ENCODE results near the gene C9orf50.
"Not testable (repeated sequence)": the region's sequence is repeated elsewhere in the genome, so short reads cannot be mapped to it uniquely, and the experiment has no call there.

The C9orf50 gene

DNA sequence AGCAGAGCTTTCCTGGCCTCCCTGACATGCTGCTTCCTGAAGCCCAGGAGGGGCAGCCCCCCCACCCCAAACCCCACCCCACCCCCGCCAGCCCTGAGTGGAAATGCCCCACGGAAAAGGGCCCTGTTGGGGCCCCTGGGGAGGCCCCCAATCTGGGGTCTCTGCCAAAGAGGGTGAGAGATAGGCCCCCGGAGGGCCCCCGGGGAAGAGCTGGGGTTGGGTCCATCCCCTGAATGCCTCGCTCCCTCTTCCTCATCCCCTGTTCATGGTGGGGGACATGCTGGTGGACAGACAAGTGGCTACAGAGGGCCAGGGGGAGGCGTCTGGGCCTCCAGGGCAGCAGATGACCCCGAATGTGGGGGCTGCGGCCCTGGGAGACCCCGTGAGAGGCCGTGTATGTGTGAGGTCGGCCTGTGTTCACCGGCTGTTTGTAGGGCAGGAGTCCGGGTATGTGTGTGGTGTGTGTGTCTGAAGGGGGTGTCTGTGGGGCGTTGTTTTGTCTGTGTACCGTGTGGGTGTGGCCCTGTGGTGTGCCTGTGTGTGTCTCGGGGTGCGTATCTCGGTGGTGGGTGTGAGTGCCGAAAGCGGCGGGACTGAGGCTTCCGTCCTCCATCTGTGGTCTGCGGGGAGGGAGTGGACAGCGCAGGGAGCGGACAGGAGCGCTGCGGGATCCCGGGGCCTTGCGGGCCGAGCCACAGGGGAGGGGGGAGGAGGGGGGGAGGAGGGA is 11.3 kb downstream of the C9orf50 start:
- no peak for FAIRE-seq

GRCh38 chr9:129608561-129609481 is 12.1 kb downstream of the C9orf50 start:
- FAIRE-seq: no peak

DNA sequence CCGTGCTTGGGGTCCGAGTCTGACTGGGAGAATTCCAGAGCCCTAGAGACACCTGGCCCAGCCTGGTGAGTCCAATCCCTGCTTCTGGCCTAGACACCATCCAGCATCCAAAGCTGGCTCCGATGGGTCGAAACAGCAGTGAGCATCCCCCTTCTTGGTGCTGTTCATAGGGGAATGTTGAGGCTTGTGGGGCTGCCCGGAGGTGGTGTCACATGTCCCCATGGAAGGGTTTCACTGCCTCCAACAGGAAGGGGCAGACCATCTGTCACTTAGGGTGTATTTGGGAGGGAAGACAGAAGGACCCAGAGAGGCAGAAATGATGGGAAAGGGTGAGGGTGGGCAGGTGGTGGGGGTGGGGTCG is 13.9 kb downstream of the C9orf50 start:
- FAIRE-seq: no peak

DNA sequence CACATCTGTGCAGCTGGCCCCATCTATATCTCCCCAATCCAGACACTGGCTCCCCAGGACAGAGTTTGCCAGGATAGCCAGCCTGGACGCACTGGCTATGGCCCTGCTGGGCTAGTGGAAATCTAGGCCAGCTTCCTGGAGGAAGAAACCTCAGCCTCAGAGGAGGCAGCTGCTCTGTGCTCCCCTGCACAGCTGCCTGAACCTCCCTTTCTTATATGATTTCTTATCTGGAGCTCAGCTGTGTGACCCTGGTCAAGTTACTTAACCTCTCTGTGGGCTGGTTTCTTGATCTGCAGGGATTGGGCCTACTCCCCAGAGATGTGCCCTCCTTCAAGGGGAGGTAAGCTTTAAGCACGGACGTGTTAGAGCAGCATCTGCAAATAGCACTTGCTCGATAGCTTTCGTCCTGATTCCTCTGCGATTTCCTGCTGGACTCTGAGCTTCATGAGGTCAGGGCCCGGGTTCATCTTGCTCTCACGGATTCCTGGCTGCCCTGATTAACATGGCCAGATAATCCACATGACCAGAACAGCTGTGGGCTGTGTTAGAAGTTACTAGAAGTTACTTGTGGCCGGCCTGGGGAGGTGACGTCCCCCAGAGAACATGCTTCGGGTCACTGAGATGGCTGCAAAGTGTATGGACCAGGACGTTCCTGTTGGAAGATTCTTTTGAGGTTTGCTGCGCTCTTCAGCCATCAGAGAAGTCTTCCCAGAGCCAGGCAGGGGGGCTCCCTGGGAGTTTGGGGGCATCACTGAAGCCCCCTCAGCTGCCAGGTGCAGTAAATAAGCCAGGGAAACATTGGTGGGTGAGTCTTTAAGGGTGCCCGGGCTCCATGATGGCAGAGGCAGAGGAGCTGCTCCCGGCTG is 14.5 kb downstream of the C9orf50 start:
- FAIRE-seq: no peak

- FAIRE-seq: no peak
Measured at GRCh38 chr9:129604766-129605163, 16.1 kb downstream of the C9orf50 start.

DNA sequence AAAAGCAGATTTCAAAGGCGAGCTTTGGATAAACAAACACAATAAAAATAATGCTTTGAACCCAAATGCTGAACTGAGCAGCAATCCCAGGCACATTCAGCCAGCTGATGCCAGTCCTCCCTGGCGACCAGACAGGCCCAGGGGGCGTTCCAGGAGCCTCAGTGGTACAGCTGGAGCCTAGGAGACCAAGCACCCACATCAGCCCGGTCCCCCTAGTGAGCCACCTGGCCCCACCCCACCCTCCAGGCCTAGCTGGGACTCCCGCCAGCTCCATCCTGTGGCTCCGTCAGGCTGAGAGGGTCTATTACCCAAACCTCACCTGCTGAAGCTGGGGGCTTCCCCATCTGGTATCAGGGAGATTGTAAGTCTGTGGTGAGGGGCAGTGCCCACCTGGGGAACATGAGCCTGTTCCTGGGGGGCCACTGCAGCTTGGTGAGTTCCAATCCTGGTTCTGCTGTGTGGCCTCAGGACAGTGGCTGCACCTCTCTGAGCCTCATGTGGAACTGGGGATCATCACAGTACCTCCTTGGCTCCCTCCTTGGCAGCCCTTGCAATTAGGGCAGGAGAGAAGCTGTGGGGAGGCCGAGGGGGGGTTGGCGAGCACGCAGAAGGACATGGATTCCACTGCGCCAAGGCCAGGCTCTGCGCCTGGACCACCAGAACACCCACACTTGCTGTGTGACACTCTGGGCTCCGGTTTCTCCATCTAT is 16.7 kb downstream of the C9orf50 start:
- FAIRE-seq: no peak

GRCh38 chr9:129602598-129603415 is 18.1 kb downstream of the C9orf50 start:
- no peak for FAIRE-seq

GRCh38 chr9:129601082-129601674 is 19.7 kb downstream of the C9orf50 start:
- FAIRE-seq: no peak

- FAIRE-seq: no peak
Measured at GRCh38 chr9:129598089-129598596, 22.8 kb downstream of the C9orf50 start.

DNA sequence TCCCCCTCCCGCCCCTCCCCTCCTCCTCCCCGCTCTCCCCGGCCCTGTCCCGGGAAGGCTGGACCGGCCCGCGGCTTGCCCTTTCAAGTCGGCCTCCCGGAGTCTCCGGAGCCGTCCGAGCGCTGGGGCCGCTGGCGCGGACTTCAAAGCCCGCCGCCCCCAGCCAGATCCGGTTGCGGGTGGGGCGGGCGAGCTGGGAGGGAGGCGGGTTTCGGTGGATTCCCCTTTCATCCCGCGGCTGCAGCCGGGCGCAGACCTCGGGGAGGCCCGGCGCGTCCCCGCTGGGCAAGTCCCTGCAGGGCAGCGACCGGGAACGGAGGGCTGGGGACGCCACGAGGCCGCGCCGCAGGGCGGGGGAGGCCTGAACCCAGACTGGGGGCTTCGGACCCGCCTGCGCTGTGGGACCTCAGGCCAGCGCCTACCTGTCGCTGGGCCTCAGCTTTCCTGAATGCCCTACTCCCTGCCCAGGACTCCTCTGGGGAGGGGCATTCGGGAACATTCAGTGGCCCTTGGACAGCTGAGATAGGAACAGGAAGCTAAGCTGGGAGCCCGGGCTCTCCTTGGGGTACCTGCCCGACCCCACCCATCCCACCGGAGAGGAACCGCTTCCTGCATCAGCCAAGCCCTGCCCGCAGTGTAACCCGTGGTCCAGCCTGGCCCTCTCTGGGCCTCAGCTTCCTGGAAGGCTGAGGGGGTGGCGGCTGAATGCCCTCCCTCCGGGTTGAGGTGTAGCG is 23.4 kb downstream of the C9orf50 start:
- FAIRE-seq: no peak

DNA sequence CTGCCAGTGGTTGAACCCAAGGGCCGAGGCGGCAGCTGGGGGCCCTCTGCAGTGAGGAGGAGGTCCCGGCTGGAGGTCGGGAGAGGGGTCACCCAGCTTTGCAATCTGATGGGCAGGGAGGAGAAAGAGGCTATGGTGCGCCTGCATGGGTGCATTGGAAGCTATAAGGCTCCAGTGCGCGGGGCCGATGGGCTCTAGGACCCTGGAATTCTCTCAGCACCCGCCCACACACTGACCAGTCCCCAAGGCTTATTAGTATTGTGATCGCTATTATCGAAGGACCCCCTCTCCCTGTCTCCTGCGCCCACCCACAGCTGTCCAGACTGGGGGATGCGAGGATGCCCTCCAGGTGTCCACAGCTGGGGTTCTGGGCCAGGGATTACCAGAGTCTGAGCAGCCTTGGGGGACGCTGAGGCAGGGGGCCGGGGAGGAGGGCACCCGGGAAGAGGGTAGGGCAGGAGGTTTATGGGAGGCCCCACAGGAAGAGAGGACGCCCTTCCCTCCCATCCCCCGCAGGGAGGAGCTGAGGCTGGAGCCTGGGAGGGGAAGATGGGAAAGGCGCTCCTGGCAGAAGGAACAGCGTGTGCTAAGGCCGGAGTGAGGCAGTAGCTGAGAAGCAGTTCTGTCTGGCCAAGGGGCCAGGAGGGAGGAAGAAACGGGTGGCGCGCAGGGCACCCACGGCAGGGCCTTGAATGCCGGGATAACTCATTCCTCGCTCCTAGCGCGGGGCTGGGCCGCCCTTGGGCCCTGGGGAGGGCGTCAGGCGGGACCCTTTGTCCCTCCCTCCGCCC is 24.2 kb downstream of the C9orf50 start:
- no peak for FAIRE-seq

- FAIRE-seq: no peak
Measured at GRCh38 chr9:129595903-129596540, 24.9 kb downstream of the C9orf50 start.

GRCh38 chr9:129595311-129595741 is 25.6 kb downstream of the C9orf50 start:
- FAIRE-seq: no peak

DNA sequence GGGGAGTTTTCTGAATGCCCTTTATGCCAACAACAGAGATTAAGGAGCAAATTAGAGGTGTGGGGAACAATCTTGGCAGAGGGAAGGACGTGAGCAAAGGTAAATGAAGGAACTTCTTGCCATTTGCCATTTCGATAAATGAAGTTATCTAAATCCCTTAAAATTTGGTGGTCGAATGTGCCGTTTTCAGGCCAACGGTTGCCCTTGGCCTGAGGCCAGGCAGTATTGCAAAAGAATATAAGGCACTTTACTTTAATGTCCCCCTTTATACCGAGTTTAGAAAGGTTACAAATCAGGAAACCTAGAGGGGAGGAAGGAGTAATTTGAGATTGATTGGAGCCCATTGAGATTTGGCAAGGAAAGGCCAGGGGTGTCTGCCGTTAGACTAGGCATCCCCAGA is 26.3 kb downstream of the C9orf50 start:
- no peak for FAIRE-seq

- not testable (repeated sequence) for FAIRE-seq
Measured at GRCh38 chr9:129592790-129593189, 28.1 kb downstream of the C9orf50 start.

DNA sequence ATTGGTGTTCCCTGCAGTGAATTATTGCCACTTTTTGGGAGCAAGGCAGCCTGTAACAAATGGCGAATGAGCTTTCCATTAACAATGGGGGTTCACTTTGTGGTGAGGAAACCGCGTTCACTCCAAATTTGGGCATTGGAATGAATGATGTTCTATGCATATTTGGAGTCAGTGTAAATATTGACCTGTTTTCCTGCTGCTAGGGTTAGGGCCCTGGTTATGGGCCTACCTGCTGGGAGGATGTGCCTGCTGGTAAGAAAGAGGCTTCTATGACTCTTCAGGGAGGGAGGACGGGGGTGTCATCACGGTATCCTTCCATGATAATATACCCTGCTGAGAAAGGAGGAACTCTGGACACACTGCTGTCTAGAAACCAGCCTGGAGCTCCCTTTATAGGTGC is 29.0 kb downstream of the C9orf50 start:
- no peak for FAIRE-seq

GRCh38 chr9:129590466-129590865 is 30.4 kb downstream of the C9orf50 start:
- FAIRE-seq: no peak

DNA sequence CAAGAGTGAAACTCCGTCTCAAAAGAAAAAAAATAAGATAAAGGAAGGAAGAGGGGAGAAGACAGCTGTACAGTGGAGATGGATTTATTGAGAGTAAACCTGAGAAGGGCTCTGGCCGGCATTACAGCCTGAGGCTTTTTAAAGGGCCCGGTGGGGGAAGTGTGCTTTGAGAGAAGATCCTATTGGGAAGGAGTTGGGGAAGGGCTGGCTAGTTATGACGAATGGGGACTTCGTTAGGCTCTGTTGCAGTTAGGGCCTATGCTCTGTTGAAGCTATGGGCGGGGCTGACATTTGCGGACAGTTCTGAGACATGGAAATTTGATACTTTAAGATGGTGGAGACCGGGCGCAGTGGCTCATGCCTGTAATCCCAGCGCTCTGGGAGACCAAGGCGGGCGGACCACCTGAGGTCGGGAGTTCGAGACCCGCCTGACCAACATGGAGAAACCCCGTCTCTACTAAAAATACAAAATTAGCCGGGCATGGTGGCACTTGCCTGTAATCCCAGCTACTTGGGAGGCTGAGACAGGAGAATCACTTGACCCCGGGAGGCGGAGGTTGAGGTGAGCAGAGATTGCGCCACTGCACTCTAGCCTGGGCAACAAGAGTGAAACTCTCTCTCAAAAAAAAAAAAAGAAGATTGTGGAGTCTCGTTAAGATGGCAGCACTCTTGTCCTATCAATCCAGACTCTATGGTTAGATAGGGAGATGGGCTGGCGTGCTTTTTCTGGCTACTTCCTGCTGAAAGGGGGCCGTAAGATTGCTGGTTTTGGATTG is 33.2 kb downstream of the C9orf50 start:
- FAIRE-seq: no peak
